Measurements from ENCODE around the gene C2CD3.
"Not testable (repeated sequence)": the region's sequence is repeated elsewhere in the genome, so short reads cannot be mapped to it uniquely, and the experiment has no call there.

Gene C2CD3

DNA sequence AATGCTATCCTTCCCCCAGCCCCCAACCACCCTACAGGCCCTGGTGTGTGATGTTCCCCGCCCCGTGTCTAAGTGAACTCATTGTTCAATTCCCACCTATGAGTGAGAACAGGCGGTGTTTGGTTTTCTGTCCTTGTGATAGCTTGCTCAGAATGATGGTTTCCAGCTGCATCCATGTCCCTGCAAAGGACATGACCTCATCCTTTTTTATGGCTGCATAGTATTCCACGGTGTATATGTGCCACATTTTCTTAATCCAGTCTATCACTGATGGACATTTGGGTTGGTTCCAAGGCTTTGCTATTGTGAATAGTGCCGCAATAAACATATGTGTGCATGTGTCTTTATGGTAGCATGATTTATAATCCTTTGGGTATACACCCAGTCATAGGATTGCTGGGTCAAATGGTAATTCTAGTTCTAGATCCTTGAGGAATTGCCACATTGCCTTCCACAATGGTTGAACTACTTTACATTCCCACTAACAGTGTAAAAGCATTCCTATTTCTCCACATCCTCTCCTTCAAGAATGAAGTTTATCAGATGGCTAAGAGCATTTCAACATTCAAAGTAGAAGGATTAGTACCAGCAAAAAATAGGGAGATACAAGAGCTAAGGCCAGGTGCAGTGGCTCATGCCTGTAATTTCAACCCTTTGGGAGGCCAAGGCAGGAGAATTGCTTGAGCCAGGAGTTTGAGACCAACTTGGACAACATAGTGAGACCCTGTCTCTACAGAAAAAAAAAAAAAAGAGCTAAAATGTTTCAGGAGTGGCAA lies 50.4 kb downstream of the C2CD3 start:
- DNase-seq: not testable (repeated sequence)

DNA sequence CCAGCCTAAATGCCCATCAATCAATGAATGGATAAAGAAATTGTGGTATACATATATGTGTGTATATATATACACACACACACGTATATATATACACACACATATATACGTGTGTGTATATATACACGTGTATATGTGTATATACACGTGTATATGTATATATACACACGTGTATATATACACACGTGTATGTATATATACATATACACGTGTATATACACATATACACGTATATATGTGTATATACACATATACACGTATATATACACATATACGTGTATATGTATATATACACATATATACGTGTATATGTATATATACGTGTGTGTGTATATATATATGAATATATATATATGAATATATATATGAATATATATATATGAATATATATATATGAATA lies 54.1 kb downstream of the C2CD3 start:
- no peak for DNase-seq

DNA sequence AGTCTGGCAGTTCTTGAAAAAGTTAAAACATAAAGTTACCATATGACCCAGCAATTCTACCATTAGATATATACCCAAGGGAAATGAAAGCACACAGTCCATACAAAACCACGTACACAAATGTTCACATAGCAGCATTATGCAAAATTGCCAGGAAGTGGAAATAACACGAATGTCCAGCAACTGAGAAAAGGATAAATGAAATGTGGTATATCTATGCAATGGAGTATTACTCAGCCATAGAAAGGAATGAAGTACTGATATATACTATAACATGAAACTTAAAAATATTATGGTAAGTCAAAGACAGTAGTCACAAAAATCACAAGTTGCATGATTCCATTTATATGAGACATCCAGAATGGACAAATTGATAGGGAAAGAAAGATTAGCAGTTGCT lies 57.9 kb downstream of the C2CD3 start:
- DNase-seq: no peak

DNA sequence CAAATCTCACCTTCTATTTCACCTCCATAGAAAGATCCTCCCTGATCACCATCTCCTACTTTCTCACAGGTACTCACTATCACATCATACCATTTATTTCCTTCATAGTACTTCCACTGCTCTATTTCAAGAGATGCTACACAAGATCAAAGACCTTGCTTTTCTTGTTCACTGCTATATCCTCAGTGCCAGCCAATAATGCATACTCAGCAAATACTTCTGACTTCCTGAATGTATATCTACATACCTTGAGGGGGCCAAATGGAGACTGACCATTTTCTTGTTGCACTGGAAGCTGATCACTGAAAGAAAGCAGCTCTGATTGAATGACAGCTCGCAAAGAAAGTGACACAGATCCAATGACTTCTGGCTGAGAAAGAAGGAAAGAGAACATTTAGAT lies 64.7 kb downstream of the C2CD3 start:
- DNase-seq: no peak

DNA sequence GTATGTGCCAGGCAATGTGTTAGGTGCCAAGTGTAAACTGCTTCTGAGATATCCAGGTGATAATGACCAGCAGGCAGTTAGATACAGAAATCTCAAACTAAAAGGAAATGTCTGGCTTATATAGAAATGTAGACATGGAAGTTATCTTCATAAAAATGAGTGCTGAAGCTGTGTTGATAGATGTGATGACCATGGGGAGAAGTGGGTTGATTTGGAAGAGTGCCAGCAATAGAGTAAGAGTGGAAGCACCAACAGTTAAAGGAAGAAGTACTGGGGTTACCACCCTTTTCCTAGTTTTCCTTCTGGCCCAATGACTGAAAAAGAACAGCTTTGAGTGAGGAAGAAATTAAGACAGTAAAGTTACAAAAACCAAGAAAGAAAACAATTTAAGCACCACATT lies 68.5 kb downstream of the C2CD3 start:
- DNase-seq: no peak

DNA sequence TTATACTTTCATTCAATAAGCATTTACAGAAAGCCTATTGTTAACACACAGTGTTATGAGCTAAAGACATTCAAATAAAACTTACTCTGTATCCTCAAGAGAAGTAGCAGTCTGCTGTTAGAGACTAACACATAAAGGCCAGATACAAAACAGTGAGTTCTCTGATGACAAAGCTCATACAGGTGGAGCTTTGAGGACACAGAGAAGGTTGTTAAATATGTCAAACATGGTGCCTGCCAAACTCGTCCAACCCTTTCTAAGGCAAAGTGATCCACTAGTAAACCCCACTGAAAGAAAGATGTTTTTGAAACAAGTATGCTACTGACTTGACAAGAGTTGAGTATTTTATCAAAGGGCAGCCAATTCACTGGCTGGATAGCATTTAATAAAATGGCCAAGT lies 70.1 kb downstream of the C2CD3 start:
- DNase-seq: no peak

DNA sequence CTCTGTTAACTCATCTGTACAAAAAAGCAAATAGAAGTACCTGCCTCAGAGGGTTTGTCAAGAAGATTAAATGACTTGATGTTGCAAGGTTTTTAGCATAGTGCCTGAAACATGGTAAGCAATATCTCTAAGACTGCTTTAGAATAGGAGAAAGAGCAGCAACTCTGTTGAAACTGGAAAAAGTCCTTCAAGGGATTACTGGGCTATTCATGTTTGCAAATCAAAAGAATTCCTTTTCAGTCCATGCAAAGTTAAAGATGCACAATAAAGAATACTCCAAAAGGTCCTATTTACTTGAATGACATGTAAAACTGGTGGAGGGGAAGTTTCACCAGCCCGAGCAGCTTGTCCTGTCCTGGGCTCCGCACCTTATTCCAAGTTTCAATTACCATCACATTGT lies 70.6 kb downstream of the C2CD3 start:
- DNase-seq: no peak

DNA sequence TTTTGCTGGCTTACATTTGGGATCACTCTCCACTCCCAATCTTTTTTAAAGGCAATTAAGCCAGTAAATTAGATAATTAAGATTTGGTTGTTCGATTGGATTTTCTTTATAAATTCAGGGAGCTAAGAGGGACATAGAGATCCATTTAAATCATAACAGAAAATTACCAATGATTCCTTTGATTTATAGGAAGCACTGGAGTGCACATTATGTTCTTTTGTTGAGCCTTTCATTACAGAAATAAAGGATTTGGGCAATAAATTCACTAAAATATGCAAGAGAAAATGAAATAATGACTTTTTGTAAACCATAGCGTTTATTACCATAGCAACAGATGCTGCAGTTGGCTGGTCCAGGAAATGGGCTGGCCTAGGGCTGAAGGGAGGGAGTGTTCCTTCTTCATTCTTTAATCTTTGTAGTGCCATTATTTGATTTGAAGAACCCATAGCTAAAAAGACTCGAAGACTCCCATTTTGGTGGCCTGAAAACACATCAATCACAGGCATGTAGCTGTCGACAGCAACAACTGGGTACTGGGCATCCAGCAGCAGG lies 73.0 kb downstream of the C2CD3 start:
- no peak for DNase-seq

DNA sequence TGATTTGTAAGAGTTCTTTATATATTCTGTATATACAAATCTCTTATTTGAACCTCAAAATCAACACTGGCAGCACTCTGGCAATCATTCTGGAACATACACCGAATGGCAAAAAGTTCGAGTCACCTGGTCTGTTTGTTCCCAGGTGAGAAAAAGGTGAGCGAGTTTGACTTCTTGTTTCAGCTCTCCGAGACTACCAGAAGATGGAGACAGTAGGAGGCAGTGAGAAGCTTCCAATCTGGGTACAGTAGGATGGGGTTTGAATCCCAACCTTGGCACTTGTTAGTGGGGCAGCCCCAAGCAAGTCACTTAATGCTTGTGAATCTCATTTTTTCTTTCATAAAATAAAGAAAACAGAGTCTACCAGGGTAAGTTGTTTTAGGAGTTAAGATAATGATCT lies 76.4 kb downstream of the C2CD3 start:
- no peak for DNase-seq

DNA sequence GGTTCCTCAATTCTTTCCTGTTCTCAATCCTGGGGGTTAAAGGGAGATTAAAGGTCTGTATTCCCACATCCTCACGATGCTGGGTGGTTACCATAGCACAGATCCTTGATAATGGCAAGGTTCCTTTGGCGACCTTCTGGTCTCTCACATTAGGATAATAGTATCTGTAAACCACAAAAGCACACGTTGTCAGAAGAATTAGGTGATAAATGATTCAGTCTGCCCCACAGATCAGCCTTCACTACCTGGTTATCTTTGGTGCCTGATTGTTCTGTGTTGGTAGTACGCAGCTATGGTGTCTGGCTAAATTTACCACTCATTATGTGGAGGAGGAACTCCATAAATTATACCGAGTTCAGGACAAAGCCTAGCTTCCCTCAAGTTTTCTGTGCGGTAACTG lies 78.4 kb downstream of the C2CD3 start:
- no peak for DNase-seq

DNA sequence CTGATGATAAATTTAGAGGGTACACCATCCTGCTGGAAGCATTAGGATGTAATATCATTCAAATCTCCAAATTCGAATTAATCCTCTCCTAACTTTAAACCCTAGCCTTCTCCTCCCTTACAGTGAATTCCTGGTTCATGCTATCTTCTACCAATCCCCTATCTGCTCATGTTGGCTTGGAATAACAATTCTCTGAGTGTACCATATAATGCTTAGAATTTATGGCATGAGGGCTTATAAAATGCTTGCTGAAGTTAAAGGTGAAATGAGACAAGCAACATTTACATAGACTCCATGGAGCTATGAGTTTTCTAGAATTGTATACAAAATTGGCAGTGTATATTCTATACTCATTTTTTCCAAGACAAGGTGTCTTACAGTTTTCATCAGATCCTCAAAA lies 79.3 kb downstream of the C2CD3 start:
- DNase-seq: no peak

DNA sequence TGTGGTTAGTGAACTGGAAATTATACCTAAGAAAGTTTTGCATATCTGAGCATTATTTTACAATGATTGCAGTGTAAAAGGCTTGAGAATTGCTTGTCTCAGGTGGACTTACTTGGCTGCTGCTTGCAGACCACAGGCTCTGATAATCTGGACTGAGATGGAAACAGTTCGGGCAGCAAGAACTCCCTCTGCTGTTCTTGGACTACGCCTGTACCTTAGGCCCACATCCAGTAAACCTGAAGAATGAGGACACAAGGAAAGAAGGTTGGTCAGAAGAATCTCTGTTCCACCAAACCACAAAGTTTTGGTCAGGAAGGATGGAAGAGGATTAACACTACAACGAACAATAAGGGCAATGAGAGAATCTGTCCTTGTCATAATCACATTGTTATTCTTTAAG lies 80.1 kb downstream of the C2CD3 start:
- no peak for DNase-seq

DNA sequence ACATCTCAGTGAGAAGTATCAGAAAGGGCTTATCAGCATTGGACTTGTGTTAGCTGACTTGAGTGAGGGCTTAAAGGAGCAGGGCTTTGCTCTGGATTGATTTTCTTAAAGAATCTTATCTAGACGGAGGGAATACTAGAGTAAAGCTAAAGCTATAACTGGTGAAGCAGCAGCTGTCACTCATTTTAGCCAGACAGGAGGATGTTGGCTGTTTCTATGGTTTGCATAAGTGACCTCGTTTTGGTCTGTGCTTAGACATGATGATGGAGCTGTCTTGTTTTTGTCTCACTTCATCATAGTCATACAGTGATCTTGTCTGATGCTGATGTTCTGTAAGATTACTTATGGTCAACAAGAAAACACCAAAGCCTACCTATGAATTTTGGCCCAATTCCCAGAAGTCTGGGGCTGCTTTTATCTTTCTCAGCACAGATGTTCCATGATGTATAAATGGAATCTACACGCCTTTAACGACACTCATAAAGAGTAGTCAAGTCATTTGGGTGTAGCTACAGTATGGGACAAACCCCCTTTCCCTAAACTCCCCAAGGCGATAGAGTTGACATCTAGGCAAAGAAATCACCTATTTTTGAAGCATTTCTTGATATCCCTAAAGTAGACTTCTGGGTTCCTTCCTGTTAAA lies 84.4 kb downstream of the C2CD3 start:
- DNase-seq: no peak

DNA sequence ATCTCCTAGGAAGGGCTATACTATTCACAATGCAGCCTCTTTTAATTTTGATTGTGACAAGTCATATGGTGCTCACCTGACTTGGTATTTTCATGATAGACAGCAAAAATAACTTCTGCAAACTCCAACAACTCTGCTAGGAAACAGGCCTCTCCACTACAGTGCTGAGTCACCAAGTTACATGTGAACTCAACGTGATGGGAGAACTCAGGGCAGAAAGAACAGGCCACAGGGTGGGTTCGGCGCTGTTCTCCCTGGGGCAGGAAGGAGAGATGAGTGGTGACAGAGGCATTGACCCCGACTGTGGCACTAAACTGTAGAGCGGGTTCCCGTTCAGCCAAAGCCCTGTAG lies 85.3 kb downstream of the C2CD3 start:
- DNase-seq: no peak

DNA sequence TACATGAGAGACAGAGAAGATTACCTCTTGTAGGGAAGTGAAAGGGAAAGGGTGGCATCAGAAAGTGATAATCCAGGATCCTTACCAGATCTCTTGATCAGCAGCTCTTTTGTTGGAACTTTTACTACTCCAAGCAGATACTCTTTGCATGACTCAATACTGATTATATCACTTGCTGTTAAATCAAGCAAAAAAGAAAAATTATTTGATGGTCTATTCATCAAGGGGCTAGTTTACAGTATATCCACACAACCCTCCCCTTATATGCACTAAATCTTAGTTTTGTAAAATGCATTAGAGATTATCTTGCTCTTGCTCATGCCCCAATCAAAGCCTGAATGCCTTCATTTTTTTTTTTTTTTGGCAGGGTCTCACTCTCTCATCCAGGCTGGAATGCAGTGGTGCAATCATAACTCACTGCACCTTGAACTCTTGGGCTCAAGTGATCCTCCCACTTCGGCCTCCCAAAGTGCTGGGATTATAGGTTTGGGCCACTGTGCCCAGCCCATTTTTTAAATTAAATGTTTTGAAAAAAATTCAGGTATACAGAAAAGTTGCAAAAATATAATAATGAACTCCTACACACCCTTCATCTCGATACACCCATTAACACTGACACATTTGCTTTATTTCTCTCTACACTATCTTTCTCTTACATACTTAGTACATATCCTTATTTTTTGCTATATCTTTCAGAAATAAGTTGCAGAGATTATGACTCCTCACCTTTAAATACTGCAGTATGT lies 85.8 kb downstream of the C2CD3 start:
- DNase-seq: no peak

DNA sequence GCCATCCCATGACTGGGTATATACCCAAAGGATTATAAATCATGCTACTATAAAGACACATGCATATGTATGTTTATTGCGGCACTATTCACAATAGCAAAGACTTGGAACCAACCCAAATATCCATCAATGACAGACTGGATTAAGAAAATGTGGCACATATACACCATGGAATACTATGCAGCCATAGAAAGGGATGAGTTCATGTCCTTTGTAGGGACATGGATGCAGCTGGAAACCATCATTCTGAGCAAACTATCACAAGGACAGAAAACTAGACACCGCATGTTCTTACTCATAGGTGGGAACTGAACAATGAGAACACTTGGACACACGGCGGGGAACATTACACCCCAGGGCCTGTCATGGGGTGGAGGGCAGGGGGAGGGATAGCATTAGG lies 86.9 kb downstream of the C2CD3 start:
- not testable (repeated sequence) for DNase-seq

DNA sequence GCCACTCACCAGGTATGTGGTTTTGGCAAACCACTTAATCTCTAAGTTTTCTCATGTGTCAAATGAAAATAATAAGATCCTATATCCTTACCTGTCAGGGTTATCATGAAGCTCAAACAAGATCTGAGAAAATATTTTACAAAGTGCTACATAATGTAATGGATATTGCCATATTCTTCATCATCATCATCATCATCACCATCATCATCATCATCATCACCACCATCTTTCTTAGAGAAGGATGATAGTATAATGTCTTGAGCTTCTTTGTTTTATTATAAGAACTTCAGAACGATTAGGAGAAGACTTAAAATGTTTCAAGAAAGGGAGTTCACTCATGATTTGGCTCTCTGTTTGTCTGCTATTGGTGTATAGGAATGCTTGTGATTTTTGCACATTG lies 89.4 kb downstream of the C2CD3 start:
- no peak for DNase-seq

DNA sequence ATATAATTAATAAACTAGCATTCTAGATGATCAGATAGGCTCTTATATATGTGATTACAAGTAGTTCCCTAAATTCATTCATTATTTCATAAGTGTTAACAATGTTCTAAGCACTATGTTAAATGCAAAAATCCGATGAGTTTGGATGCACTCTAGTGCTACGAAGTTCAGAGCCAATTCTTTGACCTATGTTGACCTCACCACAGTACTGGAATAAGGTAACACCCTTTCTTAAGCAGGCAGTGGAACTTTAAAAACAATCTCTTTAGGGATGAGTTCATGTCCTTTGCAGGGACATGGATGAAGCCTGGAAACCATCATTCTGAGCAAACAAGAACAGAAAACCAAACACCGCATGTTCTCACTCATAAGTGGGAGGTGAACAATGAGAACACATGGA lies 93.6 kb downstream of the C2CD3 start:
- no peak for DNase-seq

DNA sequence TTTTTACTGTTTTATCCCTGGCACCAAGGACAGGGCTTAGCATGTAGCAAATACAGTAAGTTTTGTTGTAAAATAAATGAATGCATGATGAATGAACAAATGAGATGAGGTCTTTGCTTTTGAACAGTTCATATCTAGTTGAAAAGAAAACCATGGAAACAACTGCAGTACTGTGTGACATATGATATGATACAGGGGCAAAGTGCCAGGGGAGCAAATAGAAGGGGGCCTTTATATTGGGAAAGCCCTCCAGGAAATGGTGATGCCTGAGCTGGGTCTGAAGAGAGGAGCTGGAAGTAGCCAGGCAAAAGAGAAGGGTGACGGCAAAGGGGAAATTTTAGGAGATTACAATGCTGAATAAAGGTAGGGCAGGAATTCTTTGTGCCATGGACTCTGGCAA lies 98.1 kb downstream of the C2CD3 start:
- no peak for DNase-seq

DNA sequence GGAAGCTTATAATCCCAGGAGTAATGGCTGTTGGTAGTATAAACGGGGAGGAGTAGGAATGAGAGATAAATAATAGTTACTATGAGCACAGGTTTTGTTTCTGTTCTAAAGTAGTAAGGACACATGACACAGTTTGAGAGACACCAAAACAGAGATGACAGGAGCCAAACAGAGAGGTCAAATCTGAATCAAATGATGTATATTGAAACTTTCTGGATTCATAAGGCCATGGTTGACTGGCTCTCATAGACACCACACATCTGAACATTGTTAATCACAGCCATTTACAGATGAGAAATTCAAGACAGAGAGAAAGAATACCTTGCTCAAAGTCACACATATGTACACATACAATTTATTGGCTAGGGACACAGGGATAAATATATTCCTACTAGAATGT lies 98.5 kb downstream of the C2CD3 start:
- no peak for DNase-seq

DNA sequence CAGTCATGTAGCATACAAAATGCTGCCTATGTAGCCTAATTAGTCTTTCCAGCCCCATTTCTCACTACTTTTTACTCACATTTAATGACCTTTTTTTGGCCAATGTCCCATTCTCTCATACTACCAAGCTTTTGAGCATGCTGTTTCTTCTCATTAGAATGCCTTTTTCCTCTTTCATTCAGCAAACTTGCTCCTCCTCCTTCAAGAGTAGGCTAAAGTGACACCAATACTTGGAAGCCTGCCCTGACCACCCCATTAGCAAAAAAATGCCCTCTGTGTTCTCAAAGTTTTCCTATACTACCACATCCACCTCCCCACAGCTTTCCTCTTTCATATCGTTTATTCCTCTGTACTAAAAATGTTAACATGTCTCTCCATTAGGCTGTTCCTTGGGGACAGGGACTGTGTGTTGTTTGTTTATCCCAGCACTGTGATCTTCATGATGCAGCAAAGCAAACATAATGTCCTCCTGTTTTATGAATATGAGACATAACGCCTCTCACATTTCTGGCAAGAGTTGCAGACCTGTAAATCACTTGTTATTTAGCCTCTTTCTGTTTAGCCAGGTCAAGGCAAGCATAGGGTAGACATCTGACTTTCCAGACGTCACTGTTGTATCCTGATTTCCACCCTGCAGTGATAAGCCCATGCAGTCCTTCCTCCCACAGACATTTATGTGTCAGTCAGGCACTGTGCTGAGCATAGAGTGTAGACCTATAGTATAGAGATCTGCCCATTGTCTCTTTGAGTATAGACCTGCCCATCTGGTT lies 99.9 kb downstream of the C2CD3 start:
- no peak for DNase-seq

DNA sequence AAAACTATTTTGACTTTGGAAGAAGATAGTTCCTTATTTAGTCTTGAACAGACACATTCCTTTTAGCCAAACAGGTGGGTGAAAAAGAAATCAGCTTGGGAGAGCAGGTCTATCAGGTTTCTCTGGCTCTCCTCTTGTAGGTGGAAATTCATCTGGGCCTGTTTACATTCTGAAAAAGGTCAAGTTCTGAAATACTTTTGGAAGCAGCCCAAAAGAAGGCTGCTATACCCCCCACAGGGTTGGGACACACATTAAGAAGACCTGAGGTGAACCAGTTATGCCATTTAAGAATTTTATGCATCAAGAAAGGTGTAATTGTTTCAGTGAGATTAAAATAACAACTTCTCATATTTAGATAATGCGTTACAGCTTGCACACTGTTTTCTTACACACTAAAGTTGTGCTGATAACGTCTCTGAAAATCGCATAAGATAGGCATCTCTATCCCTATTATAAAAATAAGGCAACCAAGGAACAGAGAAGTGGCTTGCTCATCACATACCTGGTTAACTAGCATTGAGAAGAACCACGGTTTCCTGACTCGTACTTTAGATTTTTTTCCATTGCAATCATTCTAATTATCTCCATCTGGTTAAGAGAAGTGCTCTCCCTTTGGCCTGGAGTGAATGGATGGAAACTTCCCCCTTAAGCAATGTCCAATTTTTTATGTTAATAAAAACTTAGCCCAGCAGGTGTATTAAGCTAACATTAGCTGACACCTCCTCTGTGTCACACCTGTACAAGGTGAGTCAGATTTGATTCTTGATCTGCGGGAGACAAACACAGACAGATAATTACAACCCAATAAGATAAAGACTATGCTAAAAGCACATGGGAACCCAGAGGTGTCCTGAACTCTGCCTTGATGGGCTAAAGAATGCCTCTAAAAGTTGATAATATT lies 101.4 kb downstream of the C2CD3 start:
- DNase-seq: no peak
